Measurements from ENCODE around the gene UBA6.

DNA sequence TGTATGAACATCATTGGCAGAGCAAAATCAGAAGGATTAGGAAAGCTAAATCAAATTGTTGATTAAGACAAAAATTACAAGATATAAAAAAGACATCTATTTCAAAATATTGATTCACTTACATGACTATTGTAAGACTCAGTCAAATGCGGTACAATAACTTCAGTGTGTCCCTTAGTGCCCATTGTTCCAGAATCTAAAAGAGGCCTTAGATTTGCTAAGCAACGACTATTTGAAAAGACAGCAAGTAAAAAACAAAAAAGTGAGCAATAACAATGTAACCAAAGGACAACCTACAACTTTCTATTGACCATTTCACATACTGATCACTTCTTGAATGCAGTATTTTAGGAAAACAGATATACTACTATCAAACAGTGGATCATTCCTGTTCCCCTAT is 65.6 kb downstream of the UBA6 start:
- TF ChIP-seq GATA2 (IDR thresholded peaks at IDR 0.05; ENCODE audit: low read depth, low read length) (no peak), GATA3 (IDR thresholded peaks at IDR 0.05; ENCODE audit: low read depth, low read length) (no peak)

All from SH-SY5Y (cell line).